HG02759 (cell line): Measurements from ENCODE around the gene MSMO1.
A peak's percentile ranks its signal among the peaks of the same experiment; 100 is the strongest.
"Not testable (repeated sequence)": the region's sequence is repeated elsewhere in the genome, so short reads cannot be mapped to it uniquely, and the experiment has no call there.

ENCODE experiments used
- ATAC-seq: cut with Tn5 transposase; IDR thresholded peaks from one replicate; pipeline ENCODE4 v1.9.1; 2021; ENCODE audit warnings: mild to moderate bottlenecking, moderate library complexity; ENCODE audit not compliant: unreplicated experiment

The MSMO1 gene

DNA sequence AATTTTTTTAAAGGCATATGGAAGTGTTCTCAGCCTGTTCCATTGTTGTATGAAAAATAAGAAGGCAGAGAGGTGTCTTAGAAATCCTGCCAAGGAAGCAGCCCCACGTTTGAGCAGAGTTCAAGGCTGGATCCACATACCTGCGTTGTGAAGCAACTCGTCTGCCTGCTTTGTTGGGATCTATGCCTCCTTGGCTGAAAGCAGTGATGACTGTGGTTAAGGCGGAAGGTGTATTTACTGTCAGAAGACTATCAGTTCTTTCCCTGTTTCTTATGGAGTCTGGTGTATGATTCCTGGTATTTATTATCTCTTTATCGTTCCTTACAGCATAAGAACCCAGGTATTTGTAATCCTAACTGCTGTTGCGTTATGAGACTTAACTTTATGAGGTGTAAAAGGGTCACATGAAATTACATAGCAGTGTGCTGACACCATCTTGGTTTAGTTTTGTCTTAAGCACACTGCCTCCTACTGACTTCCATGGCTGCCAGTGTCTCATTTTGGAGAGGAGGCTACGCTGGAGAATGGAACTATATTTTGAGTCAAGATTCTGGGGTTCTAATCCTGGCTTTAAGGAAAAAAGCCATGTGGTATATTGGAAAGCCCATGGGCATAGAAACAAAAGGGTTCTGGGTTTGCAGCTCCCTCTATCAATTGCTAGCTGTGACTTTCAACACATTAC lies 3.1 kb upstream of the MSMO1 start:
- ATAC-seq = no peak

DNA sequence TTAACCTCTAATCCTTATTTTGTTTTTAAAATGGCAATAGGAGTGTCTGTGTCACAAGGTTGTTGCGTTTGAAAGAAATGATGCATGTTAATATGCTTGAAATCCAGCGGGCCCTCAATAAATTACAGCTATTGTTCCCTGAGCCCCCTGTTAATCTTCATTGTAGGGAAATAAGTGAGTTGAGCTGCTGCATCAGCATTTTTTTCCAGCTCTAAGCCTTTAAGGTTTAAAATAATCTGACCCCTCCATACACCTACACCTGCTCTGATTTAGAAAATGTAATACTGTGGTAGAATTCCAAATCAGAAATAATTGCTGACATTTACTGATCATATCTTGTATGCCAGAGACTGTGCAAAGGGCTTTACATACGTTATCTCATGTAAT lies 2.6 kb upstream of the MSMO1 start:
- no peak for ATAC-seq

DNA sequence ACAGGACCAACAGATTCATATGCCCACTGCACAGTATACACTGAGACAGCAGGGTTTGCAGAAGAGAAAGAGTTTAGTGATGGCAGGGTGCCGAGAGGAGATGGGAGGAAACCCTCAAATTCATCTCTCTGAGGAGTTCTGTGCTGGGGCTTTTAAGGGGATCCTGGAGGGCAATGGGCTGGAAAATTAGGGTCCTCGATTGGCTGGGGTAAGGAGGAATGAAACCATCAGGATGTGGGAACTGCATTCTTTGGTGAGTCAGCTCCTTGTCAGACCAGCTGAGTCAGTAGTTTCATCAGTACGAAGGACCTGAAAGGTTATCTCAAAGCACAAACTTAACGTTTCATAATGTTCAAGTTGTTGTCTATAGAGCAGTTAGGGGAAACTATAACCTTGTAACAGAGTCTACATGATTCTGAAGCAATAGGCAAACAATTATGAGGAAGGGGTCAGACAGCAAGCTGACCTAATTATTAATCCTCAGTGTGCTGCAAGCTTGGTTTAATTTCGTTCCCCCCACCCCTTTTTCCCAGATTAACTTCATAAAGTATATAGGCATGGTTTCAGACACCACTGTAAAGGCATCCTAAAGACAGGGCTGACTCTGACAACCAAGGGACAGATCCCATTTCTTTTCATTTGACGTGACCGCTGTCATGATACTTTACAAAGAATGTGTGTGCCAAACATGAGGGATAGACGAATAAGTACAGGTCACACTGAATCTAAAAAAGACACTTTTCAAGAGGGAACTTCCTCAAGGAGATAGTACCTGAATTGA lies 1.5 kb upstream of the MSMO1 start:
- no peak for ATAC-seq

DNA sequence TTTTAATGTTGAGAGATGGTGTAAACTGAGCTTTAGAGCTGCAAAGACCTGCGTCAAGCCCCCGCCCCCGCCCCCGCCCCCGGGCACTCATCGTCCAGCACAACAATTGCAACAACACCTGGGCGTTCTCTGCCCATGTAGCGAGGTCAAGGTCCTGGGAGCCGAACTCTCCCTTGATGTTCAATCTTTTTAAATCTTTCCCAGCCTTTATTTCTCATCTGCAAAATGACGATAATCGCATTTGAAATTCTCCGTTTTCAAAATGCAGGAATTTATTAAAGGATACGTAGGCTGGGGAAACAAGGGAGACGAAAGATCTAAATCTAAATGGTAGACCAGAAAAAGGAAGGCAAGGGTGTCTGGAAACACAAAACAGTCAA lies 648 bp upstream of the MSMO1 start:
- ATAC-seq = no peak

DNA sequence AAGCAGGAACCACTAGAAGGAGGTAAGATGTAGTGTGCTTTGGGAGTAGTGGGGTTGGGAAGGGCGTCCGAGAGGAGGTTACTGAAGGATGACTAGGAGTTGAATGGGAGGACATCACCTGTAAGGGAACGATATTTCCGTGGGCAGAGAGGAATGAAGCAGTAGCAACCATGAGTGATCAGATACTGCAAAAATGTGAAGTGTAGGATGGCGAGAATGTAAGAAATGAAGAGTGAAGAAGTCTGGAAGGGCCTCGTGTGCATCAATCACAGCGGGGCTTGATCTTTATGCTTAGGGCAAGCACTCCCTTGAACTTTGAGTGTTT lies 594 bp downstream of the MSMO1 start:
- peak; percentile 0 for ATAC-seq

DNA sequence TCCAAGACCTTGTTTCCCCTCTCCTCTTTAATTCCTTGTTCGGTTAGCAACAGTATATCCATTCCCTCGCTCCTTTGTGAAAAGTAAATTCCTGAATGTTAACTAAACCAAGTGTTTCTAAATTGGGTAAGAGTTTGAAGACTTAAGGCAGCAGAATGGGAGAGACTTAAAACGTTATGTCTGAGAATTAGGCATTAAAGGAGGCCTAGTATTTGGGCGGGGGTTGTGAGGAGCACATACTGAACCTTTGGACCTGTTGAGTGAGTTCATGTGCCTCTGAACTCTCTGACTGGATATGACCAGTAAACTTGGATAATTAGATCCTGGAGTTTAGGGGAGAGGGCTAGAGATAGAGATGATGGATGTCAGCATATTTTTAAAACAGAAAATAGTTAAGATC lies 1.2 kb downstream of the MSMO1 start:
- no peak for ATAC-seq

DNA sequence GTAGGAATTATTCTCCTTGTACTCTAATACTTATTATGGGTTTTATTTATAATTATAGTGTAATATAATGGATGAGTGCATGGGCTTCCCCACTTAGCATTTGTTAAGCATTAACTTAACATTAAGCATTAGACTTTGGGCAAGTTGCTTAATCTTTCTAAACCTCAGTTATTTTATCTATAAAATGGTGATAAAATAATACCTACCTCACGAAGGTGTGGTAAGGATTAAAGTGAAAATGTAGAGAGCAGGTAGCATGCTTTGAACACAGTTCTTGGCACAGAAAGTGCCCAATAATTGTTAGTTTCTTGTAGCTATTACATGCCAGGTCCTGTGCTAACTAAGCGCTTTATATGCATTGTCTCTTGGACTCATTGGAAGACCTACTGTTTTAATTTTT lies 2.6 kb downstream of the MSMO1 start:
- ATAC-seq = no peak

DNA sequence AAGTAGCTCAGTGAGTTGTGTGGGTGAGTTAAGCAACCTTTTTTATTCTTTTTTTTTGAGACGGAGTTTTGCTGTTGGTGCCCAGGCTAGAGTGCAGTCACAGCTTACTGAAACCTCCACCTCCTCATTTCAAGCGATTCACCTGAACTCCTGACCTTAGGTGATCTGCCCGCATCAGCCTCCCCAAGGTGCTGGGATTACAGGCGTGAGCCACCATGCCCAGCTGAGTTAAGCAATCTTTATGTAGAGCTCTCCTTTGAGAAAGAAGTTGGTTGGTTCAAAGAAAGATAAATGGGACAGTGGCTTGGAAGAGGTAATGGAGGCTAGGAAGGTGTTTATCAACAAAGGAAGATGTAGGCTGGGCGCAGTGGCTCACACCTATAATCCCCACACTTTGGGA lies 3.2 kb downstream of the MSMO1 start:
- ATAC-seq = no peak

DNA sequence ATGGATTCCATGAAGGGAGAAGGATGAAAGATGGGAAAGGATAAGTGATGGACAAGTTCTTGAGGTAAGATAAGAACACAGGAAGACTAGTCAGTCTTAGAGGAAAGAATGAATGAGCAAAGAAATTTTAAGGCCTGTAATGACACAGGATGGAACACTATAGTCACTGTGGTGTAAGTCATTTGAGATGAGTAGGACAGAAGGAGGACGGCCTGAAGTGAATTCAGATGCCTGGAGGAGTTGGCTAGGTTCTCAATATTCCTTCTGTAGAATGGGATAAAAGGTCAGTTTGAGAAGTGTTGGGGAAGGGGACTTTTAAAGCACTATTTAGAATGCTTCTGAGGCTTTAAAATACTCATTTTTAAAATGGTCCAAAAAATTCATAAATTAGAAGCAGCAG lies 3.9 kb downstream of the MSMO1 start:
- ATAC-seq = no peak

DNA sequence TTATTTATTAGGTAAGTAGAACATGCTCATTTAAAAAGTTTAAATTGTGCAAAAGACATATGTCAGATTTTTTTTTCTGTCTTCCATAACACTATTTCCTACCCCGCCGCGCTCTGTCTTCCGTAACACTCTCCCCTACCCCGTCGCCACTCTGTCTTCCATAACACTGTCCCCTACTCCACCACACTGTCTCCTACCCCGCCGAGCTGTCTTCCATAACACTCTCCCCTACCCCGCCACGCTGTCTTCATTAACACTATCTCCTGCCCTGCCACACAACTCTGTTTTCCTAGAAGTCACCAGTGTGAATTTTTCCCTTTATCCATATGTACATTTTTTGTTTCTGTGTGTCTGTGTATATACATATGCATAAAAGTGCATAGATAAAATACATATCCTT lies 4.4 kb downstream of the MSMO1 start:
- ATAC-seq = no peak

DNA sequence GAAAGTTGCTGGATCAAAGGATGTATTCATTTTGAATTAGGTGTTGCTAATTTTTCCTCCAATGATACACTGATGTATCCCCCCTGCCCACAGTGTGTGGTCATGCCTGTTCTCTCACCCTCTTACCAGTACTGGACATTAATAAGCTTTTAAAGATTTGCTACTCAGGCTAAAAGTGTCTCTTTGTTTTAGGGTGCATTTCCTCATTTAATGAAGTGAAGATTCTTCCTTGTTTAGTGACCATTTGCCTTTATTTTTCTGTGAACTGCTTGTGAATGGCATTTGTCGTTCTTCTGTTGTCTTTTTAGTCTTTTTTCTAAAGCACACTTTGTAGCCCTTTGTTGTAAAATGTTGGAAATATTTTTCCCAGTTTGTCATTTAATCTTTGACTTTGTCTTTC lies 5.0 kb downstream of the MSMO1 start:
- no peak for ATAC-seq

DNA sequence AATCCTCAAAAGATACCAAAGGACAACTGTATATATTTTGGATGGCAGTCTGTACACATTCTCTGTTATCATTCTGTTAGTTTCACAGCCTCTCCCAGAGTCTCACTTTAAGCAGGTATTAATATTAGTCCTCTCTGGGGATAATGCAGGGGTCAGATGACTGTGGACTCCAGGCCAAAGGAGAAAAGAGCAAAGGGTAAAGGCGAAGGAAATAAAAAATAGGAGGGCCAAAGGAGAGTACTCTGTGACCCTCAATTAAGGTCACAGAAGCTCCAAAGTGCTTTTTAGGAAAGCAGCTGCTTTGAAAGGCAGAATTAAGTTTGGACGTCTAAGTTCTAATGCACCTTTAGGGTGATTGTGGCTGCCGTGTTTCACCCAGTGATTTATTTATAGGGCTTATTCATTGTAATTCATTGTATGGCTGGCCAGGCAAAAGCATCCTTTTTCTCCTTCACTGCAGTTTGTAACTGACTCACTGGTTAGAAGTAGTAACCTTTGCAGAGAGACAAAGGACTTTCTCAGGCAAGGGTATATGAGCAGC lies 7.8 kb downstream of the MSMO1 start:
- ATAC-seq = no peak

DNA sequence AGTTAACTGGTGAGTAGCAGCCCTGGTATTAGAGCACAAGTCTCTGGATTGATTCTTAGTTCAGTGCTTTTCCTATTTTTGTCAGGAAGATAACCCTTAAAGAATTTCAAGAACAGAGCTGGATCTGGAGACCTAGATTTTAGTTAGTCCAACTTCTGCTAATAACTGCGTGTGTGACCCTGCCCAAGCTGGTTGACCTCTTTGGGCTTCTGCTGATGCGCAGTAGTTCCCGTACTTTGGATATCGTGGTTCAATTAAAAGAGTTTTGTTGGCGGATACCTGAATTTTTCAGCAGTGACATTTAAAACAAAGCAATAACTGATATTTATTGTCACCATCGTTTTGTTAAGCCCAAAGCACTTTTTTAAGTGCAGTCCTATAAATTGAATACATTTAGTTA lies 9.3 kb downstream of the MSMO1 start:
- no peak for ATAC-seq

DNA sequence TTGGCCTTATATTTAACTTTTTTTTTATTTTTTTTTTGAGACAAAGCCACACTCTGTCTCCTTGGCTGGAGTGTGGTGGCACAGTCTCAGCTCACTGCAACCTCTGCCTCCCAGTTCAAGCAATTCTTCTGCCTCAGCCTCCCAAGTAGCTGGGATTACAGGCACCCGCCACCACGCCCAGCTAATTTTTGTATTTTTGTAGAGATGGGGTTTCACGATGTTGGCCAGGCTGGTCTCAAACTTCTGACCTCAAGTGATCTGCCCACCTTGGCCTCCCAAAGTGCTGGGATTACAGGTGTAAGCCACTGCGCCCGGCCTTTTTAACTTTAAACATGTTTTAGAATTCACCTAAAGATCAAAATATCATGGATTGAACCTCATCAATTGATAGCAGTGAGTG lies 14.9 kb downstream of the MSMO1 start:
- not testable (repeated sequence) for ATAC-seq

DNA sequence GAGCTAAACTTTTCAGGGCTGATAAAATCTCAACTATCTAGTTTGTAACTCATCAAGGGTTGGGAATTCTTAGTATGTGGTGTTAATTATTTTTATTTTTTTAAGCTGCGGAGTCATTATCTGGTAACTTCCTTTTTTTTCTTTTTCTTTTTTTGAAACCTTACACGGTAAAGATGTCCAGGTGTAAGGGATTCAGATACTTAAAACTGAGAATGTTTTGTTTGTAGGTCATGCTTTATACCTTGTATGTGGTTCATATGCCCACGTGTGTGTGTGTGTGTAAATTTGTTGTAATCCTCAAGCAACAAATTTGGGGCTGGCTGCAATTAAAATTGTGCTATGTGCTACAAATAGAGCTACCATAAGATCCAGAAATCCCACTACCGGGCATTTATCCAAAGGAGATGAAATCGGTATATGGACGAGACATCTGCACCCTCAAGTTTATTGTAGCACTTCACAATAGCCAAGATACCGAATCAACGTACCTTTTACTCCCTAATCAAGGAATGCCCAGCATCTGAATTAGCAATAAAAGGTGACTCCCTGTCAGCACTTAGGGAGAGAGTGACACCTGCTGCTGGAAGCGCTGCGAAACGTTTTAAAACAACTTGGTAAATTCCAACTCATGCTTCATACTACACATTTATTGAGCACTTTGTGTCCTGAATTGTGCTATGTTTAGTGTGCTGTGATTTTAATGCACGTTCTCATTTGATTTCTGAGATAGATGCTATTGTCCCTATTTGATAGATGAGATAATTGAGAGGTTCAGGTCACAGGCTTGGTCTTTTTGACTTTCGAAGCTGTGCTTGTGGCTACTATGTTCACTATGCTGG lies 16.1 kb downstream of the MSMO1 start:
- no peak for ATAC-seq

DNA sequence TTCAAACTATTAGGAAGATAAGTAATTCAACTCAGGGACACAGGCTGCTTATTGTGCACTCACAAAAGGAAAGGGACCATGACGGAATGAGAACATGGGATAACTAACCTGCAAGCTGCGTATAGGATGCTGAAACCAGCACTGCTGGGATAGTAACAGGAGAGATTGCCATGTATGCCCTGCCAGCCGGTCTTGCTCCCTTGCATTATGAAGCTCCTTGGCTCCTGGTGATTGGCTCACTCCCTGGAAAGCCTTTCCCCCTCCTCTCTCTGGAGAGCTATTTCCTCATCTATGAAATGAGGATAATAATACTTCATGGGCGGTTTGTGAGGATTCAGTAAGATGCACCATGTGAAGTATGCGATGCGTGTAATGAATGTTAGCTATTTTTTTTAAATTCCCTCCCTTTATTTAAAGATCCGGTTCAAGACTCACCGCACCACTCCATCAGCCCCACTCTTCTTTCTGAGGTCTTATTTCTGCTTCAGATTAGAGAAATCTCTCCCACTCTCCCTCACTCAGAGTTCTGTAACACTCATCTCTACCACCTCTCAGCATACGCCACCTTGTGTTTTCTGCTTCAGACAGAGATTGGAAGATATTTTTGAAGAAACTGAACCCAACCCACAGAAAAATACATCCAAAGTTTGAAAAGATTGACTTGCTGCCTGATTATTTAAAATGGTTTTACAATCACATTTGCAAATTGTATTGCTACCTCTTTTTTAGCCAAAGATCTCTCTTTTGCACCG lies 18.4 kb downstream of the MSMO1 start:
- ATAC-seq = no peak

DNA sequence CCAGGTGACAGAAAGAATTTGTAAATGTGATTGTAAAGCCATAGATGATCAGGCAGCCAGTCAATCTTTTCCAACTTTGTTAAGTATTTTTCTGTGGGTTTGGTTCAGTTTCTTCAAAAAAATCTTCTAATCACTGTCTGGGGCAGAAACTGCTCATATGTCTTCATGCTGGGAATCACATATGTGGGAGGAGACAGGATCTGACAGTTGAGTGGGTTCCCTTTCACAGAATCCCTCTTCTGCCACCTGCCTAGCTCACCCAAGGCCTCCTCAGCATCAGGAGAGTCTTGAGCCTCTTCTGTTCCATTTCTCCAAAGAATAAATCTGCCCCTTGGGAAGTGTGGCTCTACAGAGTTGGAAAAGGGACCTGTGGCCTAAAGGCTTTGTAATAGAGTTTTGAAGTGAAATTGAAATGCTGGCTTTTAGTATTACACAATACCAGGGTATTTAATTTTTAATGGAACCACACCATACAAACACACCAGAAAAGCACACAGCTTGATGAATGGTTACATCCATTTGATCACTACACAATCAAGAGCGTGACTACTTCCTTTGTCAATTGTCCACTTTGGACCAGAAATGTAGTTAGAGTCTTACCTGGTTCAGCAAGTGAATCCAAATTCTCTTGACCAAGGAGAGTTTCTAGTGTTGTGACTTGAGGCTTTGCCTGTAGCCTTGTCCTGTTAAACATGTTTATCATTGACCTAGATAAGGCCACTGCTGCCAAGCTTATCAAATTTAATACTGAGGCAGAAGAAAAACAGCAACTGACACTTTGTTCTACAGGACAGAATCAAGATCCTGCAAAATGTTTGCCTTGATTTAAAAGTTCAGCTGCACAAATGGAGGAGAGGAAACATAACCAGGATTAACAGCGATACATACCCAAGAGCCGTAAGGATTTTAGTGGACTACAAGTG lies 20.4 kb downstream of the MSMO1 start:
- ATAC-seq = no peak

DNA sequence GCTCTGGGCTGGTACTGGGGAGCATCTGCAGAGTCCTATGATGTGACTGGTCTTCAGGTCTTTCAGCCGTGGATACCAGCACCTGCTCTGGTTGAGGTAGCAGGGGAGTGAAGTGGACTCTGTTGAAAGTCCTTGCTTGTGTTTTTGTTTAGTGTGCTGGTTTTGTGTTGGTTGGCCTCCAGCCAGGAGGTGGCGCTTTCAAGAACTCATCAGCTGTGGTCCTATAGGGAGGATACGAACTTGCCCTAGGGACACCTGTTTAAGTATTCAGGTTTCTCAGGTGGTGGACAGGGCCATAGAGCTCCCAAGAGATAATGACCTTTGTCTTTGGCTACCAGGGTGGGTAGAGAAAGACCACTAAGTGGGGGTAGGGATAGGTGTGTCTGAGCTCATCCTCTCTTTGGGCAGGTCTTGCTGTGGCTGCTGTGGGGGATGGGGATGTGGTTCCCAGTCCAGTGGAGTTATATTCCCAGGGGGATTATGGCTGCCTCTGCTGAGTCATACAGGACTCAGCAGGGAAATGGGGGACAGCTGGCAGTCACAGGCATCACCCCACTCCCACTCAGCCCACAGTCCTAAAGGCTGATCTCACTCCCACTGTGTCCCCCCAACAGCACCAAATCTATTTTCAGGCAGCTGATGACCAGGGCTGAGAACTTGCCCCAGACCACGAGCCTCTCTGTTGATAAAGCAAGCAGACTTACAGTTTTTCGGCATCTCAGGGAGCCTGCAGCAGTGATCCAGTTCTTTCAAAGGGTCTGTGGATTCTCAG lies 24.1 kb downstream of the MSMO1 start:
- no peak for ATAC-seq

DNA sequence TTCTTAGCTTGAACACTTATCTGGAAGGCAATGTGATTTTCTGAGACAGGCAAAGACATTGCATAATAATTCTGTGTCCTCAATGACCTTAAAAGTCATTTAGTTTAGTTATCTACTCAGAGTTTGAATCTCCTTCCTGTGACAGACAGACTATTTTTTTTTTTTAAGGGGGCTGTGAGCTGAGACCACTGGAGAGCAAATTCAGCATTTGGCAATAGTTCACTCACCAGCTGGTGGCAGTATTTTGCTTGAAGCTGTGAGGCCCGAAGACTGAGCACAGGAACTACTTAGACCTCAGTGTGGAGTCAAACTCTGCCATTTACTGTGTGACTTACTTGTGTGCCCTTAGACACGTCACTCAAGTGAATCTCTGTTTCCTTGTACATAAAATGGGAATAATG lies 28.4 kb downstream of the MSMO1 start:
- peak; percentile 57 for ATAC-seq
